ENCODE data around the gene GPR87. TPM values are rescaled to one million over a fixed set of nuclear protein-coding genes. Genes with fewer than 3 reads are reported as not detected.

GPR87 gene
- total RNA-seq, 1 donor from 2014 or later = 5.5 TPM

DNA sequence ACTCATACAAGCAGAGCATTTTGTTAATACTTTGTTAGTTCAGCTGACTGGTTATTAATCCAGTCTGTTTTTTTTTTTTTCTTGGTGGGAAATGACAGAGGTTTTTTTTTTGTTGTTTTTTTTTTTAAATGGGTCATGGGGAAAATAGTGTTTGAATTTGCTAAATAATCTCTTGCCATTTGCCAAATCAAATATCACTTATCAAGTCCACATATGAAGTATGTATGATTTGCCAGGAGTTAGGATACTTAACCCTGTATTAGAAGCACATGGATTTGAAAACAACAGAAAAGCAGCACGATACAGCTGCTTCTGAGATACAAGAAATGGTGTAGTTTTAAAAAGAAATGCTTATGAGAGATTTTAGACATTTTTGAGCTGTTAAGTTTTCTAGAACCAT, 59.9 kb downstream of the GPR87 start:
- TF ChIP-seq, protein P1, sequence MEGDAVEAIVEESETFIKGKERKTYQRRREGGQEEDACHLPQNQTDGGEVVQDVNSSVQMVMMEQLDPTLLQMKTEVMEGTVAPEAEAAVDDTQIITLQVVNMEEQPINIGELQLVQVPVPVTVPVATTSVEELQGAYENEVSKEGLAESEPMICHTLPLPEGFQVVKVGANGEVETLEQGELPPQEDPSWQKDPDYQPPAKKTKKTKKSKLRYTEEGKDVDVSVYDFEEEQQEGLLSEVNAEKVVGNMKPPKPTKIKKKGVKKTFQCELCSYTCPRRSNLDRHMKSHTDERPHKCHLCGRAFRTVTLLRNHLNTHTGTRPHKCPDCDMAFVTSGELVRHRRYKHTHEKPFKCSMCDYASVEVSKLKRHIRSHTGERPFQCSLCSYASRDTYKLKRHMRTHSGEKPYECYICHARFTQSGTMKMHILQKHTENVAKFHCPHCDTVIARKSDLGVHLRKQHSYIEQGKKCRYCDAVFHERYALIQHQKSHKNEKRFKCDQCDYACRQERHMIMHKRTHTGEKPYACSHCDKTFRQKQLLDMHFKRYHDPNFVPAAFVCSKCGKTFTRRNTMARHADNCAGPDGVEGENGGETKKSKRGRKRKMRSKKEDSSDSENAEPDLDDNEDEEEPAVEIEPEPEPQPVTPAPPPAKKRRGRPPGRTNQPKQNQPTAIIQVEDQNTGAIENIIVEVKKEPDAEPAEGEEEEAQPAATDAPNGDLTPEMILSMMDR (conservative IDR thresholded peaks at IDR 0.05) = no peak
- H3K9me3 Mint-ChIP-seq = no peaks in the 10 kb centered on the region
- no peak for DNase-seq (ENCODE audit: extremely low spot score, unreplicated experiment)
- H3K27ac Mint-ChIP-seq = no peak overlapping the region
- H3K36me3 Mint-ChIP-seq = no peaks in the 10 kb centered on the region
- H3K4me3 Mint-ChIP-seq = no peak overlapping the region
- peaks cover 37% of the 10 kb centered on the region for H3K27me3 Mint-ChIP-seq
- peaks cover 4% of the 10 kb centered on the region for H3K4me1 Mint-ChIP-seq (ENCODE audit: unreplicated experiment)

DNA sequence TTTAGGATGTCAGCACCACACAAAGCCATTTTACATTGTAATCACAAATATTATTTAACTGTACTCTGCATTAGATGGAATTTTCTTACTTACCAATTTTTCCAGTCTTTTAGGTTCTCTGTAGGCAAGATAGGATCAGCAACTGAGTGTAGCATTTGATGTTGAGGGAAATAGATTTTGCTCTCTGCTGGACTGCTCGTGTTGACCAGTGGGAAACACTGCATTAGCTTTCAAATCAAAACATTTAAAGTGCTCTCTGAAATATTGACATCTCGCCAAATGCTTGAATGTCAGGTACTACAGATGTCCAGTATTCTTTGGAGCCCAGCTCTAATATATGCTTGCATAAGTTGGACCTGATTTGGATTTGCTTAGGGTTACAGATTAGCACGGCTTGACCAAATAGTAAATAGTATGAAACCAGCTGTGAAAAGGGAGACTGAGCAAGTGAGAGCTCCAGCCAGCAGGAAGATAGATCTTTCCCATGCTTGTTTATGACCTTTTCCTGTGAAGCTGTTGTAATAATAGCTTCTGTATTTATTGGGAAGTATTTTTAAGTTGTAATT, 67.8 kb downstream of the GPR87 start:
- Mint-ChIP-seq H3K27me3 (peaks cover 37% of the 10 kb centered on the region), H3K4me3 (no peak overlapping the region), H3K9me3 (no peaks in the 10 kb centered on the region), H3K36me3 (no peaks in the 10 kb centered on the region), H3K27ac (no peak overlapping the region), H3K4me1 (ENCODE audit: unreplicated experiment) (no peaks in the 10 kb centered on the region)
- TF ChIP-seq, protein P1 (conservative IDR thresholded peaks at IDR 0.05) = no peak
- DNase-seq (ENCODE audit: extremely low spot score, unreplicated experiment) = no peak

Other genes starting within 250 kb of the GPR87 start
- 3.2 and 6.4 TPM in 2 replicates for gene MED12L, start 231.2 kb downstream of the GPR87 start, total RNA-seq (ENCODE audit: low replicate concordance)
- gene GPR171, start 113.6 kb downstream of the GPR87 start, total RNA-seq (ENCODE audit: low replicate concordance) = not detected in 2 replicates
- gene P2RY14, start 38.3 kb downstream of the GPR87 start, total RNA-seq (ENCODE audit: low replicate concordance) = 0.14 and 0.60 TPM in 2 replicates
- not detected in 2 replicates for gene P2RY13, start 12.7 kb upstream of the GPR87 start, total RNA-seq (ENCODE audit: low replicate concordance)
- not detected in 2 replicates for gene P2RY12, start 67.9 kb upstream of the GPR87 start, total RNA-seq (ENCODE audit: low replicate concordance)
- gene IGSF10, start 144.2 kb upstream of the GPR87 start, total RNA-seq (ENCODE audit: low replicate concordance) = 6.8 and 10.8 TPM in 2 replicates

All from type B pancreatic cell (in vitro differentiated cells).